HG03103 (cell line): ENCODE data around the gene FOXA1.

Experiments
- ATAC-seq: cut with Tn5 transposase; IDR thresholded peaks from one replicate; pipeline ENCODE4 v1.9.1; 2021; ENCODE audit warnings: low read depth; ENCODE audit not compliant: unreplicated experiment

FOXA1 gene

GRCh38 chr14:37602605-37603453, 7.8 kb upstream of the FOXA1 start:
- ATAC-seq, result no peak

GRCh38 chr14:37601865-37602264, 6.8 kb upstream of the FOXA1 start:
- no peak for ATAC-seq

- no peak for ATAC-seq
Measured at GRCh38 chr14:37600880-37601741, 6.1 kb upstream of the FOXA1 start.

GRCh38 chr14:37599507-37600368, 4.7 kb upstream of the FOXA1 start:
- ATAC-seq, result no peak

- no peak for ATAC-seq
Measured at GRCh38 chr14:37598747-37599506, 3.9 kb upstream of the FOXA1 start.

GRCh38 chr14:37597914-37598746, 3.1 kb upstream of the FOXA1 start:
- ATAC-seq, result no peak

DNA sequence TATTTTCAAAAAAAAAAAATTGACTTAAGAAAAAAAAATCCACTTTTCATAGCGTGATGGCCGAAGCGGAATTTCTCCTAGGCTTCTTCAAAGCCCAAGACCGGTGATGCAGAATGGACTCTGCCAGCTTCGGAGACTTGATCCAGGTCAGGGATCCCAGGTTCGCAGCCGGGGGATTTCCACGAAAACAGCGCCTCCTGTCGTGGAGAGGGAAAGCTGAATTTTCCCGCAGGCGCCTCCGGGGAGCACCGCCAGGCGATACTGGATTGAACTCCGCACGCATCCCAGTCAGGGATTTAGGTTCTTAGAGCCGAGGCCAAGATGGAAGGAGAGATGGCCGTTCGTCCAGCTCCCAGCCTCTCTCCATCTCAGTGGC, 2.5 kb upstream of the FOXA1 start:
- ATAC-seq, result no peak

- no peak for ATAC-seq
Measured at GRCh38 chr14:37596790-37597472, 1.9 kb upstream of the FOXA1 start.

DNA sequence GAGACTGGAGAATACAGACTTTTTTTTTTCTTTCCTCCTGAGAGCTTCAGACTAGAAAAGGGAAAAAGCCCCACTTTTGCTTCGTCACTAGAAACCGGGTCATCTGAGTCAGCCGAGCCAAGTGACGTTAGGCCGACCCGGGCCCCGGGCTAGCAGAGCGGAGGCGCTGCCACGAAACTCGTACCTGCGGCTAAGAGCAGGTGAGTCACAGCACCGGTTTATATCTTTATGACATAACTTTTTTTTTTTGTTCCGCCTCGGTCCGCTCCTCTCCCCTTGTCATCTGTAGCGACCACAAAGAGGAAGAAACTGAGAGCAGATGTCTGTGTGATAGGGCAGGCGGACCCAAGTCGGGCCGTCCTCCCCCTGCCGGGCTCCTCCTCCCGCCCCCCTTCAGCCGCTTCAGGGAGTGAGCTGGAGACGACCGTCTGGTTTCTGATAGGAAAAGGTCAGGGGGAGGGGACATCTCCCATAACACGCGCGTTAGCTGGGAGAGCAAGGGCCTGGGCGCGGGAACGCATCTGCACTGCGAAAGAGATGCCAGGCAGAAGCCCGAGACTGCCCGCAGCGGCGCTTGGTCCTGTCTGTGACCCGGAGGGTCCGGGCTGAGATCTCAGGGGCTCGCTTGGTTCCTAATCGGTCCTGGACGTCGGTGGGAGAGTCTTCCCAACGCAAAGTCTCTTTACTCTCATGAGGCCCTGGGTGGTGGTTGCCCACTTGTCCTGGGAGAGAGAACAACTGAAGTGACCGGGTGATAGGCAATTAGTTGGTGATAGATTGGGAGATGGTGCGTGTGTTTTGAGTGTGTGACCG, 966 bp upstream of the FOXA1 start:
- ATAC-seq, result no peak

DNA sequence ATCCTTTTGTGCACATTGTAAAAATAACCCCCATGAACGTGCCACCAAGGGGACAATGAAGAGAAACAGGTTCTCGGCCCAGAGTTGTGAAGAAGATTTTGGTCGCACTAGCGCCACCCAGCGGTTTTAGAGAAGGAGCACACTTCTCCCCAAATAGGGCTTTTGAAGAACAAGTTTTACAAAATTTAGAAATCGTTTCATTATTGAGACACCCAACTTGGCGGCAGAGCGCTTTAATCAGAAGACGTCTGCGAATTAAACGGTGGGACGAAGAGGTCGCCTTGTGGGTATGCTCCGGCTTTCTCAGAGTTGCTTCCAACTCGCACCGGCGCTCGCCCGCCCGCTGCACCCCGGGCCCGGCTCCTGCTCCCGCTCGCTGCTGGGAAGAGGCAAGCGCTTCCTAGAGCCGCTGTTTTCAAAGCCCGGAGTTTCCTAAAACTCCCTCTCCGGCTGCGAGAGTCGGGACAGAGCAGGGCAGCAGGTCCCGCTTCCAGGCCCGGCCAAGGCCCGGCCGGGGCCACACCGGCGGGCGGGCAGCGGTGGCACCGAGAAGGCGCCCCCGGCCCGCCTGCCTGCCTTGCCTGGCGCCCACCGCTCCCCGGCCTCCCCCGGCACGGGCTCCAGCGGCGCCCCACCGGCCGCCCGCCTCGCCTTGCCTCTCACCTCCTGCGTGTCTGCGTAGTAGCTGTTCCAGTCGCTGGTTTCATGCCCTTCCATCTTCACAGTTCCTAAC, 645 bp downstream of the FOXA1 start:
- ATAC-seq, result peak; percentile 42

DNA sequence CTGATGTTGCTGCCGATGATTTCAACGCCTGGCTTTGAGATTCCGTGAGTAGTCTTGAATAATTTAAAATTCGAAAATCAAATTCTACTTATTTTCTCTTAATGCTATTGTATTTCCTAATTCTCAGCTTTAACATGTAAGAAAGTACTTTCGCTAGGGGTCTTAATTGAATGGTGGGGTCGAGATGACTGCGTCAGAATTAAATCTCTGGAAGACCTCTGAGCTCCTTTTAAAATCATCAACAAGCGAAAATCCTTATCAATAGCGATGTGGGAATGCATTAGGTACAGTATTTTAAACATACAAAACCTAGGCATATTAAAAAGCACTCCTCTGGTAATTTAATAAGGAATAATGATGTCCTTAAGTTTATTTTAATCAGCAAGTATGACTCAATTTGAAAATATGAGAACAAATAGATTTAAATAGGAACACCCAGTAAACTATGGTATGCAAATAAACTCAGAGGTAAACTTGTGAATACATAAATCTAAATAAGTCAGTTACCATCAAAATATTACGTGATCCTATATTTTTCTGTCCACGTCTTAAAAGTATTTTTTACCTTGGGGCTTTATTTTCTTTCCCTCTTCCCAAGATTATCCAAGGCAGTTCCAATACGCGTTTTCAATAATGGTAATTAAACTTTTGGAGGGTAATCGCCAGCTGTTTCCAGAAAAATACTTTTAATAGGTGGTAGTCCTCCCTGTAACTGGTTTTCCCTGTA, 1.4 kb downstream of the FOXA1 start:
- ATAC-seq, result no peak

GRCh38 chr14:37592482-37593408, 2.3 kb downstream of the FOXA1 start:
- no peak for ATAC-seq

DNA sequence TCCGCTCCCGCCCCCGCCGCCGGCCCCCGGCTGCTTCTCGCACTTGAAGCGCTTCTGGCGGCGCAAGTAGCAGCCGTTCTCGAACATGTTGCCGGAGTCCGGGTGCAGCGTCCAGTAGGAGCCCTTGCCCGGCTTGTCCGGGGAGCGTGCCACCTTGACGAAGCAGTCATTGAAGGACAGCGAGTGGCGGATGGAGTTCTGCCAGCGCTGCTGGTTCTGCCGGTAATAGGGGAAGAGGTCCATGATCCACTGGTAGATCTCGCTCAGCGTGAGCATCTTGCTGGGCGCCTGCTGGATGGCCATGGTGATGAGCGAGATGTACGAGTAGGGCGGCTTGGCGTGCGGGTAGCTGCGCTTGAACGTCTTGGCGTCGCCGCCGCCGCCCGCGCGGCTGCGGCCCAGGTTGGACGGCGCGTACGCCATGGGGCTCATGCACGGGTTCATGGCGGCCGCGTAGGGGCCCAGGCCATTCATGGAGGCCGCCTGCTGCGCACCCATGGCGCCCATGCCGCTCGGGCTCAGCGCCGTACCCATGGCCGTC, 3.0 kb downstream of the FOXA1 start:
- no peak for ATAC-seq

DNA sequence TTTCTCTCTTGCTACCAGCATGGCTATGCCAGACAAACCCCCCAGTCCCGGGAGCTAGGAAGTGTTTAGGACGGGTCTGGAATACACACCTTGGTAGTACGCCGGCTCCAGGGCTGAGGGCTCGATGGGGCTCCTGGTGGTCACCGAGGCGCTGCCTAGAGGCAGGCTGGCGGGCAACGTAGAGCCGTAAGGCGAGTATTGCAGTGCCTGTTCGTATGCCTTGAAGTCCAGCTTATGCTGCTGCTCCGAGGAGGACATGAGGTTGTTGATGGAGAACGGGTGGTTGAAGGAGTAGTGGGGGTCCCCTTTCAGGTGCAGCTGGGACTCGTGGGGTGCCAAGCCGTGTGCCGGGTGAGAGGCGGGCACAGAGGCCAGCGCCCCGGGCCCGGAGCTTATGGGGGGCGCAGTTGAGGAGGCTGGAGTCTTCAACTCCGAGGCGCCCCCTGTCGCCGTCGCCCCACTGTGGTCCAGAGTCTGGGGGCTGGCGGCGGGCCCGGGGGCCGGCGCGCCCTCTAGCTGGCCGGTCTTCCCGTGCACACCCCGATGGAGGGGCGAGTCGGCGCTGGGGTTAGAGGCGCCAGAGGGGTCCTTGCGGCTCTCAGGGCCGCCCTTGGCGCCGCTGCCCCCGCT, 3.6 kb downstream of the FOXA1 start:
- ATAC-seq, result no peak
